Cortex of kidney (tissue), 1 donor: ENCODE data around the gene KCNG2.

Experiments
- DNase-seq: peaks from one replicate; lab custom pipeline; 2025; lab: John Stamatoyannopoulos, UW

Gene KCNG2

DNA sequence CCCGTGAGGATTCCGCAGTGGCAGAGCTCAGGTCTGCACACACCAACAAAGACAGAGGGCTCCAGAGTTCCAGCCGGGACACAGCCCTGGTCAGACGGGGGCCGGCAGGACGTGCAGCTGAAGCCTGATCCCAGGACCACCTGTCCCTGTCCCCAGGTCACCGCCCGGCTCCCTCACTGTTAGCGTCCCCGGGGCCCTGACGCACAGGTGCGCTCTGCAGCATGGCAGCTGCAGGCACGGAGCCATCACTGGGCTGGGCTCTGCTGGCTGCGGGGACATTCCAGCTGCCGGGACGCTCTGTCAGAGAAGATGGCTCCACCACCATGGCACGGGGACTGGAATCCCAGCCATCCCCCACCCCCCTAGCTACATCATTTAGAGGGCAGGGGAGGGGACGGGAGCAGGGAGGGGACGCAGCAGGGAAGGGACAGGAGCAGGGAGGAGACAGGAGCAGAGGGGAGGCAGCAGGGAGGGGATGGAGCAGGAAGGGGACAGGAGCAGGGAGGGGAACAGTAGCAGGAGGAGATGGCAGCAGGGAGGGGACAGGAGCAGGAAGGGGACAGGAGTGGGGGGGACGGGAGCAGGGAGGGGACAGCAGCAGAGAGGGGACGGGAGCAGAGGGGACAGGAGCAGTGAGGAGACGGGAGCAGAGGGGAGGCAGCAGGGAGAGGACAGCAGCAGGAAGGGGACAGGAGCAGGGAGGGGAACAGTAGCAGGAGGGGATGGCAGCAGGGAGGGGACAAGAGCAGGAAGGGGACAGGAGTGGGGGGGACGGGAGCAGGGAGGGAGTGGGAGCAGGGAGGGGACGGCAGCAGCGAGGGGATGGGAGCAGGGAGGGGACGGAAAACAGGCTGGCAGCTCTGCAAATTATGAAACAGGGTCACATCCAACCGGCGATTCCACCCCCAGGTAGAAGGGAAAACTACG is 113.9 kb downstream of the KCNG2 start:
- no peak for DNase-seq

DNA sequence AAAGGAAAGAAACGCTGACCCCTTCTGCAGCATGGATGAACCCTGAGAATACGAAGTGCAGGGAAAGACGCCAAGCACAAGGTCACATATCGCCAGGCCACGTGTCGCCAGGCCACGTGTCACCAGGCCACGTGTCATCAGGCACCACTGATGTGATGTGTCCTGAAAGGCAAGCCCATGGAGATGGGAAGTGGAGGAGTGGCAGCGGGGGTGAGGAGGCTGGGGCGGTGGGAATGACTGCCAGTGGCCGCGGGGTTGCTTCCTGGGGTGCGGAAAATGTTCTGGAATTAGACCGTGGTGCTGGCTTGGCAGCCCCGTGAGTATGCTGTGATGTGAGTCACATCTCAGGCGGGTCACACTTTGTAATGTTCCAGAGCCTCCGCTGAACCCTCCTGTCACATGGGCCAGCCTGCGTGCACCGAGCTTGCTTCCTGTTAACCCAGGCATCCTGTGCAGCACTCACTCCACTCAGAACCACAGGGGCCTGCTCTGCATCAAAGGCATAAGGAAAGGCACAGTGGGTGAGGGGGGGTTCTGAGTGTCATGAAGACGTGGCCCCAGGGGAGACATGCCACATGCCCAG is 114.8 kb downstream of the KCNG2 start:
- DNase-seq: no peak

DNA sequence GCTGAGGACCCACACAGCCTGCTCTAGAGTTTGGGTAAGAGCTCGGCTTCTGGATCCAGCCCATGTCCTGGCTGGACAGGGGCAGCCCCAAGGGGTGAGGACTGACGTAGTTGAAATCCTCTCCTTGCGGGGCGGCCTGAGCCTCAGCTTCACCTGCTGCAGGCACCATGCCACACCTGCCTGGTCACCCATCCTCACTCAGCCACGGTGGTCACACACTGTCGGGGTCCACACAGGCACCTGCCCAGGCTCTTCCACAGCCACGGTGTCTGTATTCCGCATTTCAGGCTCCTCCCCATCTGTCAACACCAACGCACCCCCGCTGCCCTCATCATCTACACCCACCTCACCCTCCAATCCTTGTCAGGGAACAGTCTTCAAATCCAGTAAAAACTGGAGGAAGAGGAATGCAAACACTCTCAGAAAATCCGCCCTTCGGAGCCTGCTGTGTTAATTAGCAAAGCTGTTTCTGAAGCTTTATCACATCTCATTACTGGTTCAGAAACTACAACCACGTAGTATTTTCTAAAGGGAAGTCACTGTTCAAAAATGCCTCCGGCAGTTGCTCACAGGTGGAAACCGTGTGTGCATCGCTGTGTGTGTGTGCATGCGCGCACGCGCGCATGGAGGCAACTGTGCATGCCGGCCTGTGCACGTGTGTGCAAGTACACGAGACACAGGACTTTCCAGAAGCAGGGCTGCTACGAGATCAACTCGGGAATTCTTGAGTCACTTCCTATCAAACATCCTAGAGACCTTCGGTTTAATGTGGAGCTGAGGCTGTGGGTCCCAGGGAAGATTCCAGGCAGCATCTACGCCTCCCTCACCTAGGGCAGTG is 115.5 kb downstream of the KCNG2 start:
- DNase-seq: no peak

DNA sequence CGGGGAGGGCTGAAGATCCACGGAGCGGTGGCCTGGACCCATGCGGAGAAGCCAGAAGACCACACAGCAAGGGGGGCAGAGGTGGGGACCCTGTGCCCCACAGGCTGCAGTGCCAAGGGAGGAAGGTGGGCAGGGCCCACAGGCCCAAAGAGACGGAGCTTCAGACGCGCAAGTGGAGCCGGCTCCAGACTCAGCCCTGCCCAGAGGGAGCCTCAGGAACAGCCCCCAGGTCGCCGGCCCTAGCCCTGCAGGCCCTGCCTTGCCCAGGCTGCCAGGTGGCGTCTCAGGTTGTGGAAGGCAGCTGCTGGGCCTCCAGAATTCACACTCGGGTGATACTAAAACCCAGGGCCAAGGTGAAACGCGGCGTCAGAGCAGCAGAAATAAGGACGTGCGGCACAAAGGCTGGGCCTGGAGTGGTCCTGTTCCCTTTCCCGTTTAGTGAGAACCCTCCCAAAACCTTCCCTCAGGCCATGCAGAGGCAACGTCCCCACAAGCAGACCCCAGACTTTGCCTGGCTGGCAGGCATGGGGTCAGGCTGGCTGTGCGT is 116.9 kb downstream of the KCNG2 start:
- DNase-seq: no peak

GRCh38 chr18:79915161-79916127 is 117.7 kb downstream of the KCNG2 start:
- no peak for DNase-seq

DNA sequence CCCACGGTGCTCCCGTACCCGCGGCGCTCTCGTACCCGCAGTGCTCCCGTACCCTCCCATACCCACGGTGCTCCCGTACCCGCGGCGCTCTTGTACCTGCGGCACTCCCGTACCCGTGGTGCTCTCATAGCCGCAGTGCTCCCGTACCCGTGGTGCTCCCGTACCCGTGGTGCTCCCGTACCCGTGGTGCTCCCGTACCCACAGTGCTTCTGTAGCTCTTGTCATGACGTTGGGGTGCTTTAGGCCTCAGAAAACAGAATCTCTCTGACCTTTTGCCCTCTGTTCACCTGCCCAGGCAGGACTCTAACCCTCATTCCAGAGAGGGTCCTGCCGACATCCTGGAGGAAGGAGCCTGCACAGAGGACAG is 118.4 kb downstream of the KCNG2 start:
- DNase-seq: no peak

DNA sequence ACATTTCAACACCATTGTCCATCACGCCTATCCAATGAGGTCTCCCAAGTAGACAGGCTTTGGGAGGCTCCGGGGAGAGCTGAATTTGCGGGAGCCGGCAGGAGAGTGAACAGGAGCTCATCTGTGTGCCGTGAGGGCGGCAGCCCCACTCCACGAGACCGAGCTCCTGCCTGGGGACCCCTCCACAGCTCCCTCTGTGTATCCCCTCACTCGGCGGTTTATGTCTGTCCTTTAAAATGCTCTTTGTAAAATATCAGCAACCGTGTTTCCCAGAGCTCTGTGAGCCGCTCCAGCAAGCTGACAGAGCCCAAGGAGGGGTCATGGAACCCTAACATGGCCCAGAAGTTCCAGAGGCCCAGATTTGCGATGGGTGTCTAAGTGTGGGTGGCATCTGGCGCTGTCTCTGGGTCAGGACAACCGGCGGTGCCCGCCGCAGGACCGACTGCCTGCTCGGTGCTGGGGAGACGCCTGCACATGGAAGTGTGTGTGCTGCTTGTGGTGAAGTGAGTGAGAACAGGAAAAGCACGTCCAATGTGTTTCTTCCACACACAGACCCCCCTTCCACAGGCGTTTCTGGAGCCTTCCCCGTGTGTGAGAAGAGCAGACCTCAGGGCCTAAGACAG is 118.9 kb downstream of the KCNG2 start:
- no peak for DNase-seq

DNA sequence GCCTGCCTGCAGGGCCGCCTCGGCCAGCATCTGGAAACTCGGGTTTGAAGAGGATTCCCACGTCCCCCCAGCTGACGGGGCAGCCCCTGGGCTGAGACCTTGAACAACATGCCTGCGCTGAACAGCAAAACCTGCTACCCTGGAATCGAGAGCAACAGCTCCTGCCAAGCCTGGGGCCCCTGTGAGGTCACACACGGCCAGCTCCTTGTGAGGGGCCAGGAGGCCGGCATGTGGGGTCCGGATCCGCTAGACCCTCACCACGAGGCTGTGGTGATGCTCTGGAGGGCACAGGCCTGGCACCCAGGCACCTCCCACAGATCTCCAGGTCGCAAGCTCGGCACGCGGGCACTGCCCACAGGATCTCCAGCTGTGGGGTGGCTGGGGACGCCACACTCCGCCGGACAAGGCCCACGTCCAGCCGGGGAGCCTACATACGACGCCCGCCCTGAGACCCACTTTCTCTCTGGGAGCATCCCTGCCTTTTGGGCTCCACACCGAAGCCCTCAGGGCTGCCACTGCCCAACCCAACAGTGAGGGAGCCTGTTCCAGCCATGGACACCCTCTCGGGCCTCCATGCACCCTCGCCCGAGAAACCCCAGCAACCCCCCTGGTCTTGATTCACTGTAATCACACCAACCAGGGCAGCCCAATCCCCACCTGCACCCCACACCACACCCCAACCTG is 119.6 kb downstream of the KCNG2 start:
- DNase-seq: no peak

DNA sequence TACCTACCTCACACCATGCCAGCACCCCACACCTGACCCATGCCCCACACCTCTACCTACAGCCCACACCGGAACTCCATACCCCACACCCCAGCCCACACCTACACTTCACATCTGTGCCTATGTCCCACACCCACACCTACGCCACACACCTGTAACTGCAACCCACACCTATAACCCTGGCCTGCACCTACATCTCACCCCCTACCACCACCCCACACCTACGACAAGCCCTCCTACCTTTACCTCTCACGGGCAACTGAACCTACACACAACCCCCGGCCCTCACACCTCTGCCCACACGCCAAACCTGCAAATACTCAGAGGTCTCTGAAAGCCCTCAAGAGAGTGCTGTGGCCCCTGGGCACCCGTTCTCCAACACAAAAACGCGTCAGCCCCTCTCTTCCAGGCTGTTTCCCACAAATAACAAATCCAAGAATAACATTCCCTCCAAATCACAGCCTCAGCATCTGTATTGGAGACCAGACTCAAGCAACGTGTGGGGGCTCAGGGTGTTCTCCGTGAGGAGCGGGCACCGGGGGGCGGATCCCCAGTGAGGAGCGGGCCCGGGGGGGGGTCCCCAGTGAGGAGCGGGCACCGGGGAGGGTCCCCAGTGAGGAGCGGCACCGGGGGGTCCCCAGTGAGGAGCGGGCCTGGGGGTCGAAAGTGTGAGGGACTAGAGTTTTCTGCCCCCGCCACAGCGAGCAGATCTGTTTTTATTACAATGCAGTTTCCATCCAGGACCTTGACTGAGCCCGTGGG is 120.3 kb downstream of the KCNG2 start:
- DNase-seq: no peak

- no peak for DNase-seq
Observed at GRCh38 chr18:79918615-79919011, 120.9 kb downstream of the KCNG2 start.

DNA sequence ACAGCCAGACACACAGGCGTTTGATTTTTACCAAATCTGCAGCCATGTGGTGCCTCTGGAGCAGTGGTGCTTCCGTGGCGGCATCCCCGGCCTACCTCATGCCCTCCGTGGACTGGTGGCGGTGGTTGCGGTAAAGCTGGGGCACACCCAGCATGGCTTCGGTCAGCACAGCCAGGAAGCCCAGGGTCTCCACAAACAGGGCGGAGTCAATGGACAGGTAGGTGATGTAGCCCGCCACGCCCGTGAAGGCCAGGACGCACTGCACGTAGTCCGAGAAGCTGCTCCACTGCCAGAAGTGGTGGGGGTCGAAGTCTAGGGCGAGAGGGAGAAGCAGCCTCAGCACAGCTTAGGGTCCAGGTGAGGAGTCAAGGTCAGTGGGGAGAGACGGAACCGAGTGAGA is 121.4 kb downstream of the KCNG2 start:
- no peak for DNase-seq

DNA sequence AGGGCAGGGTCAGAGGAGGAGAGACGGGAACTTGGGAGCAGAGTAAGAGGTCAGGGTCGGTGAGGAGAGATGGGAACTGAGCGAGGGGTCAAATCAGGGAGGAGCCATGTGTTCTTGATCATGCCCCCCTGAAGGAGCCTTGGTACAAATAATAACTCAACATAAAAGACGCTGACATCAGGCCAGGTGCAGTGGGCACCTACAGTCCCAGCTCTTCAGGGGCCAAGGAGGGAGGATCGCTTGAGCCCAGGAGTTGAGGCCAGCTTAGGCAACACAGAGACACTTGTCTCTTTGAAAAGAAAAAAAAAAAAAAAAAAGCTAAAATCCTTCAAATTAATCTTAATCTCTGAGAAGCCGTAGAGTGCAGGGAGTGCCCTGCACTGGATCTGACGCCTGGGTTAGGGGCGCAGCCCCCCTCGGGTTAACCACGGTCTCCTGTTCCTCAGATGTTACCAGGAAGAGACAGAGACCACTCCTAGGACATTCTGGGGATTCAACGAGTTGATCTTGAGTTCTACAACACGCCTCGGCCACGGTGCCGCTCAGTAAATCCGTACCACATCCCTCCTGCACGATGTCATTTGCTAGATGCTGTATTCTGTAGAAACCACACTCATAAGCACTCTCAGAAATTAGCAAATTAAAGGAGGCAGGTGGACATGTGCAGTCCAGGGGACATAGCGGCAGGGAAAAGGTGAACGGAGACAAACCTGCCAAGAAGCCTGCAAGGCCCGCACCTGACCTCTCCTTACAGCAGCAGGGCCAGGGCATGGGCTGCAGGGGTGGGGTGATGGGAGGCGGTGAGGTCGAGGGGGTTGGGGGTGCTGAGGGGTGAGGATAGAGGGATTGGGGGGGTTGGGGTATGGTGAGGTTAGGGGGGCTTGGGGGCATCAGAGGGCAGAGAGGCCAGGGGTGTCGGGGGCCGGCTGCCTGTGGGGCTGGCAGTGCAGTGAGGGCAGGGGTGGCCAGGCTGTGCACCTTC is 124.5 kb downstream of the KCNG2 start:
- DNase-seq: no peak

GRCh38 chr18:79922971-79923411 is 125.3 kb downstream of the KCNG2 start:
- no peak for DNase-seq

DNA sequence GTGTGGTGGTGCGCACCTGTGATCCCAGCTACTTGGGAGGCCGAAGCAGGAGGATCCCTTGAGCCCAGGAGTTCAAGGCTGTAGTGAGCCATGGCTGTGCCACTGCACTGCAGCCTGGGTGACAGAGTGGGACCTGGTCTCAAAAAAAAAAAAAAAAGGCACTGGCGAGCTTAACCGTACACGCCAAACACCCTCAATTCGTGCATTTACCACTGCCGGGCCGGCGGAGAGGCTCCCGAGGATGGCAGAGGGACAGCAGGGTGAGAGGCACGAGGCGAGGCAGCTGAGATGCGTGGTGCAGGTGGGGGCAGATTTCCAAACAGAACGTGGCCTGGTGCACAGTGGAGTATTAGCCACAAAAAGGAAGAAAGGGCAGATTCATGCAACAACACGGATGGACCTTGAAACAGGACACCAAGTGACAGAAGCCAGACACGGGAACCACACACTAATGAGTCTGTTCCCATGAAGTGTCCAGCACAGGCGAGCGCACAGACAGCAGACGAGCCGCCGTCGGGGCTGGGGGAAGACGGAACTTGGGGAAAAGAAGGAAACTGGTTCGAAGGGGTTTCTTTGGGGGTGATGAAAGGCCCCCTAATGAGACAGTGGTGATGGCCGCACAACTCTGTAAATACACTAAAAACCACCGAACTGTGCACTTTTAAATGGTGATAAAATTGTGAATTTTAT is 126.3 kb downstream of the KCNG2 start:
- DNase-seq: no peak

GRCh38 chr18:79924814-79925731 is 127.3 kb downstream of the KCNG2 start:
- no peak for DNase-seq

GRCh38 chr18:79926306-79926705 is 128.6 kb downstream of the KCNG2 start:
- no peak for DNase-seq
